Neuronal stem cell (in vitro differentiated cells): ENCODE results near the gene RYR2.

Experiments
- DNase-seq: peaks from one replicate; pipeline ENCODE4 v3.0.0-alpha.2; 2013; ENCODE audit warnings: low spot score
- H2AFZ ChIP-seq: one replicate; pipeline ENCODE4 v1.6.1; 2013; ENCODE audit warnings: mild to moderate bottlenecking, low read length, inconsistent platforms
- H2AK5ac ChIP-seq: 2 replicates; pipeline ENCODE4 v1.6.1; 2013; ENCODE audit warnings: low read depth, mild to moderate bottlenecking, inconsistent platforms, low read length, moderate library complexity, mixed read lengths
- H2BK120ac ChIP-seq: 2 replicates; pipeline ENCODE4 v1.6.1; 2013; ENCODE audit warnings: low read depth, mild to moderate bottlenecking, inconsistent platforms, low read length, moderate library complexity, mixed read lengths
- H2BK12ac ChIP-seq: one replicate; pipeline ENCODE4 v1.6.1; 2013; ENCODE audit warnings: low read length, inconsistent platforms
- H2BK15ac ChIP-seq: 2 replicates; pipeline ENCODE4 v1.6.1; 2013; ENCODE audit warnings: mild to moderate bottlenecking, low read length, inconsistent platforms, mixed read lengths
- H2BK5ac ChIP-seq: one replicate; pipeline ENCODE4 v1.6.1; 2013; ENCODE audit warnings: inconsistent platforms, mild to moderate bottlenecking, low read length, moderate library complexity
- H3K14ac ChIP-seq: one replicate; pipeline ENCODE4 v1.6.1; 2013; ENCODE audit warnings: low read length, inconsistent platforms
- H3K18ac ChIP-seq: 2 replicates; pipeline ENCODE4 v1.6.1; 2013; ENCODE audit warnings: low read length, inconsistent platforms
- H3K23ac ChIP-seq: 2 replicates; pipeline ENCODE4 v1.6.1; 2013; ENCODE audit warnings: low read depth, mild to moderate bottlenecking, mixed read lengths, low read length, inconsistent platforms; ENCODE audit not compliant: poor library complexity
- H3K27ac ChIP-seq: replicated peaks from 3 replicates; pipeline ENCODE4 v1.5.1; 2013; ENCODE audit warnings: low read length, inconsistent platforms
- H3K27me3 ChIP-seq, 3 experiments: 2 replicates each; pipeline ENCODE4 v1.6.1; 2013; ENCODE audit warnings: low read length in 3 of 3, mild to moderate bottlenecking in 2 of 3, inconsistent platforms in 1 of 3, low read depth in 1 of 3, mixed read lengths in 1 of 3, moderate library complexity in 1 of 3; ENCODE audit not compliant: control insufficient read depth in 3 of 3, insufficient read depth in 3 of 3
- H3K36me3 ChIP-seq, 2 donors: replicated peaks in 1 of 2; 2 replicates each; pipeline ENCODE4 v1.6.1; 2013; ENCODE audit warnings: low read length in 2 of 2; ENCODE audit not compliant: control insufficient read depth in 2 of 2, insufficient read depth in 2 of 2
- H3K4ac ChIP-seq: 2 replicates; pipeline ENCODE4 v1.6.1; 2013; ENCODE audit warnings: inconsistent platforms, mild to moderate bottlenecking, low read length, moderate library complexity
- H3K4me1 ChIP-seq, 2 donors: 1 replicate in 1 of 2; 2 replicates in 1 of 2; pipeline ENCODE4 v1.6.1; 2013; ENCODE audit warnings: low read length in 2 of 2, low read depth in 1 of 2; ENCODE audit not compliant: control insufficient read depth in 2 of 2, insufficient read depth in 1 of 2
- H3K4me2 ChIP-seq: one replicate; pipeline ENCODE4 v1.6.1; 2013; ENCODE audit warnings: mild to moderate bottlenecking, low read length, inconsistent platforms; ENCODE audit not compliant: insufficient read depth, poor library complexity, severe bottlenecking
- H3K4me3 ChIP-seq, 2 donors: 2 replicates each; pipeline ENCODE4 v1.5.1; 2013; ENCODE audit warnings: low read length in 2 of 2, mild to moderate bottlenecking in 2 of 2, inconsistent platforms in 1 of 2, moderate library complexity in 1 of 2
- H3K79me1 ChIP-seq: one replicate; pipeline ENCODE4 v1.6.1; 2013; ENCODE audit warnings: low read depth, mild to moderate bottlenecking, inconsistent platforms, low read length, moderate library complexity
- H3K9ac ChIP-seq: one replicate; pipeline ENCODE4 v1.6.1; 2013; ENCODE audit warnings: mild to moderate bottlenecking, low read depth, low read length, inconsistent platforms; ENCODE audit not compliant: poor library complexity
- H3K9me3 ChIP-seq, 2 donors: replicated peaks in 1 of 2; 2 replicates each; pipeline versions ENCODE3 to v1.6.1; 2013; ENCODE audit warnings: low read length in 2 of 2, mild to moderate bottlenecking in 2 of 2, inconsistent platforms in 1 of 2, low read depth in 1 of 2, mixed read lengths in 1 of 2, moderate library complexity in 1 of 2; ENCODE audit not compliant: control insufficient read depth in 2 of 2, insufficient read depth in 1 of 2
- H4K8ac ChIP-seq: one replicate; pipeline ENCODE4 v1.6.1; 2013; ENCODE audit warnings: low read depth, mild to moderate bottlenecking, inconsistent platforms, low read length, moderate library complexity
- H4K91ac ChIP-seq: one replicate; pipeline ENCODE4 v1.6.1; 2013; ENCODE audit warnings: low read length, low read depth, mild to moderate bottlenecking, inconsistent platforms; ENCODE audit not compliant: poor library complexity
- WGBS, 2 donors: extraction: QIAGEN DNeasy Blood & Tissue Kit; methylation state at CpG; one replicate each; pipeline ENCODE4 v1.1.7; 2013; ENCODE audit warnings: missing lambda C conversion rate in 2 of 2, mixed read lengths in 1 of 2; ENCODE audit not compliant: insufficient read length in 2 of 2, insufficient replicate concordance in 1 of 2; ENCODE audit errors: extremely low coverage in 2 of 2; 5-methylcytosine and 5-hydroxymethylcytosine counted together

Gene RYR2

DNA sequence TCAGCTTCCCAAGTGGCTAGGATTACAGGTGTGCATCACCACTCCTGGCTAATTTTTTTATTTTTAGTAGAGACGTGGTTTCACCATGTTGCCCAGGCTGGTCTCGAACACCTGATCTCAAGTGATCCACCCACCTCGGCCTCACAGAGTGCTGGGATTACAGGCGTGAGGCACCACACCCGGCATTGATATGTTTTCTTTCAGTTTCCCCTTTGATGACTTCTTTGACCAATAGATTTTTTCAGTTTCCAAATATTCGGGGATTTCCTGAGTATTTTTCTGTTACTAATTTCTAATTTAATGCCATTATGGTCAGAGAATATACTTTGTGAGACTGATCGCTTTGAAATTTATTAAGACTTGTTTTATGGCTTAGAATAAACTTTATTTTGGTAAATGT is 406.1 kb downstream of the RYR2 start:
- Histone ChIP-seq H3K4me2 (no peak overlapping the region), H3K14ac (no peak overlapping the region), H3K4ac (no peak overlapping the region), H2AFZ (no peak overlapping the region), H2BK120ac (no peak overlapping the region), H3K23ac (no peak overlapping the region), H4K91ac (no peak overlapping the region), H2BK12ac (no peak overlapping the region), H2BK15ac (no peak overlapping the region), H3K9me3 (no peaks in the 10 kb centered on the region), H3K27me3 (no peaks in the 10 kb centered on the region), H3K9ac (no peak overlapping the region), H3K36me3 (no peaks in the 10 kb centered on the region), H3K79me1 (no peaks in the 10 kb centered on the region), H3K4me1 (no peaks in the 10 kb centered on the region), H2BK5ac (no peak overlapping the region), H4K8ac (no peak overlapping the region), H3K27ac (no peak overlapping the region), H2AK5ac (no peak overlapping the region), H3K4me3 (no peak overlapping the region), H3K18ac (no peak overlapping the region)
- DNase-seq, result no peak
- no CpG with 5 or more reads among the region's 7 CpGs for whole genome bisulfite sequencing, 2 donors

DNA sequence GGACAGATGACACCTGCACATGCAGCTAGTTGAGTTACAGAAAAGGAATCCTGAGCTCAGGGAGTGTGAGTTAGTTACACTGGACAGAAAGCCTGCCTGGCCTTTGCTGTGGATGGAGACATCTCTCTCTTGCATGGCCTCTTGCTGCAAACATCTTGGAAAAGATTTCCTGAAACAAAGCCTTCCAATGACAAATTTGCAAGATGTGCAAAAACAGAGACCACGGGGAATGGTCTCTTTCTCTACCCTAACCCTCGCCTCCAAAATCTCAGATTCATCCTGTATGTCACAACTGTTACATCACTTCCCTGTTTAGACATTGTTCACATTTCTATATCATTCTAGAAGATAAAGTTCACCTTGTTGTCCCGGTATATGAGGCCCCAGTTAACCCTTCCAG is 415.6 kb downstream of the RYR2 start:
- Histone ChIP-seq H3K36me3 (no peaks in the 10 kb centered on the region), H2AK5ac (no peak overlapping the region), H2BK15ac (no peak overlapping the region), H3K4me2 (no peak overlapping the region), H3K4me3 (no peak overlapping the region), H4K8ac (no peak overlapping the region), H3K9ac (no peak overlapping the region), H2AFZ (no peak overlapping the region), H3K79me1 (no peaks in the 10 kb centered on the region), H2BK5ac (no peak overlapping the region), H3K4ac (no peak overlapping the region), H2BK120ac (no peak overlapping the region), H3K4me1 (no peaks in the 10 kb centered on the region), H3K27me3 (no peaks in the 10 kb centered on the region), H3K18ac (no peak overlapping the region), H3K27ac (no peak overlapping the region), H4K91ac (no peak overlapping the region), H3K9me3 (no peaks in the 10 kb centered on the region), H3K14ac (no peak overlapping the region), H3K23ac (no peak overlapping the region), H2BK12ac (no peak overlapping the region)
- no CpG with 5 or more reads among the region's 3 CpGs for WGBS, 2 donors
- no peak for DNase-seq

DNA sequence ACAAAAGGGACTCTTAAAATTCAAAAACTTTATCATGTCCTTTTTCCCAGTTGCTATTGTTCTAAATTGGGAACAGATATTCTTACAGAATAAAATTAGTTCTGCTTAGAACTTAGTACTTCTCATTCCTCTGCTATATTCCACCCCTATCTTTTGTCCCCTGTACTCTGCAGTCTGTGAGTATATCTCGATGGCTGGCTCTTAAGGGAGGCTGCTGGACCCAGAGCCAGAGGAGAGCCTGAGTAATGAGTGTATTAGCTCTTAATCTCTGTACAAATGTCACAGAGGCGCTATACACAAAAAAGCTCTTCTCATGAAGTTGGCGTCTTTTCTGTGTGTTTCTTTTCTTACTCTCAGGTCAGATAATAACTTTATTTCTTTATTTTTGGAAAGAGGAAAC is 425.3 kb downstream of the RYR2 start:
- WGBS, 2 donors, result no CpG with 5 or more reads among the region's 3 CpGs
- Histone ChIP-seq H3K18ac (no peak overlapping the region), H3K23ac (no peak overlapping the region), H2BK15ac (no peak overlapping the region), H3K9ac (no peak overlapping the region), H2AFZ (no peak overlapping the region), H3K4me2 (no peak overlapping the region), H3K9me3 (no peaks in the 10 kb centered on the region), H4K8ac (no peak overlapping the region), H3K27ac (no peak overlapping the region), H3K79me1 (no peaks in the 10 kb centered on the region), H3K36me3 (no peaks in the 10 kb centered on the region), H3K27me3 (no peaks in the 10 kb centered on the region), H3K4ac (no peak overlapping the region), H2BK12ac (no peak overlapping the region), H2BK5ac (no peak overlapping the region), H3K4me3 (no peak overlapping the region), H3K4me1 (no peaks in the 10 kb centered on the region), H4K91ac (no peak overlapping the region), H2BK120ac (no peak overlapping the region), H3K14ac (no peak overlapping the region), H2AK5ac (no peak overlapping the region)
- no peak for DNase-seq

DNA sequence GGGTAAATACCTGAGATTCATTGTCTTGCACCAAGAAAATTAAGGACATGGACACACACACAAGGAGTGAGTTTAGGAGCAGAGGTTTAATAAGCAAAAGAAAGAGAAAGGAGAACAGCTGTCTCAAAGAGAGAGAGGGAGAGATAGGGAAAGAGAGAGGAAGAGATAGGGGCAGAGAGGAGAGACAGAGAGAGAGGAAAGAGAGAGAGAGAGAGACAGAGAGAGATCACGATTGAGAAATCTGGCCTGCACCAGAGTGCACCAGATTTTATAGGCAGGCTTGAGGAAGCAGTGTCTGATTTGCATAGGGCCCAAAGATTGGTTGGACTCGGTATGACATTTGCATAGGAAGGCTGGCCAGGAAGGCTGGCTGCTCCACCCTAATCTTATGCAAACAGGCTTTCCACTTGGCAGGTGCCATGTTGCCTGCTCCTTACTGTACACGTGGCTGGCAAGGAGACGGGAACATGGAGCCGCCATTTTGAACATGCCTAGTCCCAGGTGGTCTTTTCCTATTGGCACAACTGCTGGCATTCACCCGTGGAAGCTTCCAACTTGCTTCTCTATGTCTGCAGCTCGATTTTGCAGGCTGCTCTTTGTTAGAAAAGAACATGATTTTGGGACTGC is 428.8 kb downstream of the RYR2 start:
- H4K8ac ChIP-seq, result no peak overlapping the region
- H3K27ac ChIP-seq, result no peak overlapping the region
- H3K14ac ChIP-seq, result peak overlapping the region; percentile 71
- H3K4me1 ChIP-seq, result no peaks in the 10 kb centered on the region
- no peaks in the 10 kb centered on the region for H3K36me3 ChIP-seq
- no peak overlapping the region for H2BK120ac ChIP-seq
- no peak overlapping the region for H2AK5ac ChIP-seq
- H2BK5ac ChIP-seq, result no peak overlapping the region
- no peak overlapping the region for H2BK12ac ChIP-seq
- no peaks in the 10 kb centered on the region for H3K9me3 ChIP-seq
- H3K18ac ChIP-seq, result no peak overlapping the region
- peak overlapping the region; percentile 84 for H2AFZ ChIP-seq
- H2BK15ac ChIP-seq, result no peak overlapping the region
- no peak overlapping the region for H3K23ac ChIP-seq
- no peaks in the 10 kb centered on the region for H3K79me1 ChIP-seq
- no peak overlapping the region for H3K9ac ChIP-seq
- WGBS, 2 donors, result no CpG with 5 or more reads among the region's 7 CpGs
- no peak overlapping the region for H3K4me2 ChIP-seq
- H3K4ac ChIP-seq, result no peak overlapping the region
- H3K4me3 ChIP-seq, result no peak overlapping the region
- H4K91ac ChIP-seq, result no peak overlapping the region
- H3K27me3 ChIP-seq, result no peaks in the 10 kb centered on the region
- no peak for DNase-seq
